B cell (primary cell): ENCODE measurements around the gene KIF21B. TPM values are rescaled to one million over a fixed set of nuclear protein-coding genes. Genes with fewer than 3 reads are reported as not detected.

ENCODE experiments used
- ATAC-seq: fragments of 200-7000 bp; cut with Tn5 transposase; one replicate; pipeline ENCODE4 v1.10.0; 2021; ENCODE audit warnings: low read depth, mild to moderate bottlenecking, moderate number of reproducible peaks, moderate library complexity
- CTCF ChIA-PET: fragments of 350-600 bp; sonication (Branson Sonifier 250); formaldehyde crosslinking; loops from one replicate; lab custom pipeline; 2021; ENCODE audit warnings: antibody characterized with exemption, inconsistent platforms; lab: Charles Lee
- POLR2A ChIA-PET: fragments of 350-600 bp; sonication (Branson Sonifier 250); formaldehyde crosslinking; loops from one replicate; lab custom pipeline; 2021; ENCODE audit warnings: antibody characterized with exemption; lab: Charles Lee
- DNase-seq: peaks from one replicate; pipeline ENCODE4 v3.0.0; 2013
- H2AFZ ChIP-seq: 2 replicates; pipeline ENCODE4 v1.6.1; 2012; ENCODE audit warnings: mild to moderate bottlenecking, low read depth, low read length; ENCODE audit not compliant: insufficient read depth, poor library complexity, severe bottlenecking
- H3K27ac ChIP-seq, 2 donors: 1 replicate in 1 of 2; 2 replicates in 1 of 2; pipeline ENCODE4 v1.5.1; 2012 to 2013; ENCODE audit warnings: low read length in 2 of 2, mild to moderate bottlenecking in 2 of 2, moderate library complexity in 1 of 2
- H3K27me3 ChIP-seq, 4 experiments: fragments of 200-600 bp in 1 of 4; sonication (generic) in 1 of 4; replicated peaks in 1 of 4; 1 replicate in 2 of 4; 2 replicates in 2 of 4; pipeline versions ENCODE4 v1.6.1 to v1.7.0; 2013 to 2016; ENCODE audit warnings: low read length in 3 of 4, mild to moderate bottlenecking in 2 of 4, mixed read lengths in 1 of 4, moderate library complexity in 1 of 4; ENCODE audit not compliant: insufficient read depth in 4 of 4, control insufficient read depth in 3 of 4; ENCODE audit errors: control extremely low read depth in 1 of 4
- H3K36me3 ChIP-seq, 2 experiments: replicated peaks in 1 of 2; 1 replicate in 1 of 2; 2 replicates in 1 of 2; pipeline versions ENCODE4 v1.6.1 to v1.7.1; 2013; ENCODE audit warnings: low read length in 1 of 2; ENCODE audit not compliant: insufficient read depth in 2 of 2, control insufficient read depth in 1 of 2; ENCODE audit errors: control extremely low read depth in 1 of 2, extremely low read depth in 1 of 2
- H3K4me1 ChIP-seq, 2 donors: fragments of 200-600 bp in 1 of 2; sonication (generic) in 1 of 2; 1 replicate in 1 of 2; 2 replicates in 1 of 2; pipeline versions ENCODE4 v1.5.1 to v1.6.1; 2013 to 2017; ENCODE audit warnings: low read length in 2 of 2; ENCODE audit not compliant: control insufficient read depth in 2 of 2, insufficient read depth in 2 of 2
- H3K4me2 ChIP-seq: replicated peaks from 2 replicates; pipeline ENCODE3; 2012; ENCODE audit warnings: mild to moderate bottlenecking, low read depth, low read length; ENCODE audit not compliant: poor library complexity, severe bottlenecking
- H3K4me3 ChIP-seq, 5 experiments: fragments of 200-600 bp in 1 of 5; sonication (generic) in 1 of 5; 1 replicate in 3 of 5; 2 replicates in 2 of 5; pipeline versions ENCODE4 v1.5.1 to v1.7.0; 2011 to 2016; ENCODE audit warnings: low read length in 4 of 5, mild to moderate bottlenecking in 4 of 5, low read depth in 2 of 5, control low read depth in 1 of 5, moderate library complexity in 1 of 5; ENCODE audit not compliant: insufficient read depth in 1 of 5; ENCODE audit errors: control extremely low read depth in 1 of 5, extremely low read depth in 1 of 5
- H3K79me2 ChIP-seq: fragments of 200-600 bp; sonication (generic); one replicate; pipeline ENCODE4 v1.6.0; 2016; ENCODE audit warnings: low read length; ENCODE audit not compliant: control insufficient read depth, insufficient read depth
- H3K9ac ChIP-seq: fragments of 200-600 bp; sonication (generic); 2 replicates; pipeline ENCODE4 v1.6.1; 2017; ENCODE audit warnings: mild to moderate bottlenecking, low read length, moderate library complexity
- H3K9me3 ChIP-seq, 3 donors: one replicate each; pipeline versions ENCODE4 v1.6.1 to v1.7.1; 2013; ENCODE audit warnings: low read length in 2 of 3; ENCODE audit not compliant: control insufficient read depth in 2 of 3, insufficient read depth in 1 of 3; ENCODE audit errors: control extremely low read depth in 1 of 3
- H4K20me1 ChIP-seq: 2 replicates; pipeline ENCODE4 v1.6.0; 2012; ENCODE audit warnings: mild to moderate bottlenecking, low read length; ENCODE audit not compliant: insufficient read depth, control insufficient read depth, poor library complexity, severe bottlenecking
- H3K27ac Mint-ChIP-seq: one replicate; pipeline ENCODE4 v1.8.0; 2021; ENCODE audit warnings: mixed read lengths
- H3K27me3 Mint-ChIP-seq: one replicate; pipeline ENCODE4 v1.8.0; 2021; ENCODE audit warnings: mixed read lengths
- H3K4me1 Mint-ChIP-seq: one replicate; pipeline ENCODE4 v1.8.0; 2021; ENCODE audit warnings: mixed read lengths
- H3K4me3 Mint-ChIP-seq: one replicate; pipeline ENCODE4 v1.8.0; 2021; ENCODE audit warnings: mixed read lengths
- H3K9me3 Mint-ChIP-seq: one replicate; pipeline ENCODE4 v1.8.0; 2022; ENCODE audit warnings: mixed read lengths; ENCODE audit not compliant: insufficient read depth
- CTCF ChIP-seq: fragments of 200-600 bp; IDR thresholded peaks from one replicate; pipeline ENCODE4 v1.8.0; 2022; ENCODE audit warnings: antibody characterized with exemption, mild to moderate bottlenecking
- EZH2 ChIP-seq: IDR thresholded peaks from 2 replicates; pipeline ENCODE4 v1.6.1; 2012; ENCODE audit warnings: borderline replicate concordance, low read depth, mild to moderate bottlenecking, moderate library complexity, low read length; ENCODE audit not compliant: insufficient read depth, poor library complexity, severe bottlenecking
- whole genome bisulfite sequencing: methylation state at CpG from one replicate; pipeline ENCODE4 v1.1.5; 2013; ENCODE audit warnings: missing lambda C conversion rate; ENCODE audit not compliant: insufficient coverage; 5-methylcytosine and 5-hydroxymethylcytosine counted together
- intact Hi-C: fragments of 100-400 bp; cut with micrococcal nuclease; formaldehyde crosslinking; loops from one replicate; pipeline ENCODE4 v1.10.0; 2022
- polyA plus RNA-seq: library from polyadenylated mRNA; depleted of rRNA; stranded (reverse); fragments of >200 nt; gene quantifications from 2 replicates; pipeline ENCODE4 v1.2.3, GENCODE V29; 2012
- total RNA-seq, 2 donors: library from RNA; stranded (reverse); fragments of 120-200 nt in 1 of 2; gene quantifications; 1 replicate in 1 of 2; 2 replicates in 1 of 2; pipeline versions ENCODE4 v1.2.3 to v1.2.4, GENCODE V29; 2013 to 2022

KIF21B gene
- total and polyA plus RNA-seq, 2 donors (not counting 1 experiment from before 2014, with no cell fraction given): 41.1 to 41.6 TPM

- Histone ChIP-seq H3K79me2 (peaks cover 53% of the 10 kb centered on the region), H3K4me2 (no peak overlapping the region), H4K20me1 (peaks cover 73% of the 10 kb centered on the region), H3K9ac (no peak overlapping the region), H3K27me3 (no peaks in the 10 kb centered on the region), H3K36me3 (peaks cover 0 to 76% of the 10 kb centered on the region in 2 experiments), H3K27ac (no peak overlapping the region), H3K9me3 (no peaks in the 10 kb centered on the region), H3K4me1 (no peaks in the 10 kb centered on the region), H2AFZ (no peak overlapping the region), H3K4me3 (no peak overlapping the region)
- DNase-seq (no peak), ATAC-seq (no peak)
- 97% methylated on average over 4 of the region's 5 CpGs for WGBS
- no peak for TF ChIP-seq EZH2
- H3K9me3 Mint-ChIP-seq: no peaks in the 10 kb centered on the region
- H3K27me3 Mint-ChIP-seq: no peaks in the 10 kb centered on the region
- peaks cover 25% of the 10 kb centered on the region for H3K4me1 Mint-ChIP-seq
- H3K4me3 Mint-ChIP-seq: no peak overlapping the region
- no peak overlapping the region for H3K27ac Mint-ChIP-seq
- intact Hi-C loops: no loop called here
- CTCF ChIA-PET: no interaction called here
- POLR2A ChIA-PET: no interaction called here
Observed at GRCh38 chr1:201007481-201007880, 16.0 kb downstream of the KIF21B start.

- no peaks in the 10 kb centered on the region for H3K9me3 Mint-ChIP-seq
- CTCF ChIA-PET: interaction anchor here (1.0 to 1.6 kb wide), 2 partner anchors 27 to 35 kb away, joined by 3 to 7 read pairs; no protein-coding TSS in a partner anchor
Observed at GRCh38 chr1:201006450-201006849, 17.1 kb downstream of the KIF21B start.

More at GRCh38 chr1:201006450-201006849, 17.1 kb downstream of the KIF21B start:
- H3K36me3 ChIP-seq: peaks cover 0 to 75% of the 10 kb centered on the region in 2 experiments
- H3K9me3 ChIP-seq: no peaks in the 10 kb centered on the region
- no peak overlapping the region for H3K27ac Mint-ChIP-seq
- no peak overlapping the region for H3K4me3 ChIP-seq
- no peak overlapping the region for H2AFZ ChIP-seq
- no peaks in the 10 kb centered on the region for H3K27me3 Mint-ChIP-seq
- peaks cover 62% of the 10 kb centered on the region for H4K20me1 ChIP-seq
- H3K4me3 Mint-ChIP-seq: no peak overlapping the region
- POLR2A ChIA-PET: no interaction called here
- intact Hi-C loops: no loop called here
- H3K27me3 ChIP-seq: no peaks in the 10 kb centered on the region
- H3K4me1 Mint-ChIP-seq: peaks cover 16% of the 10 kb centered on the region
- 86% methylated on average over 1 of the region's 2 CpGs for WGBS
- H3K79me2 ChIP-seq: peaks cover 43% of the 10 kb centered on the region
- DNase-seq (no peak), ATAC-seq (no peak)
- H3K4me2 ChIP-seq: no peak overlapping the region
- no peak overlapping the region for H3K9ac ChIP-seq
- H3K27ac ChIP-seq: no peak overlapping the region
- H3K4me1 ChIP-seq: no peaks in the 10 kb centered on the region
- TF ChIP-seq CTCF: no peak
- TF ChIP-seq EZH2: no peak
